Melanocyte of skin (primary cell): ENCODE measurements around the gene FMO2. TPM values are rescaled to one million over a fixed set of nuclear protein-coding genes. Genes with fewer than 3 reads are reported as not detected.

Experiments used
- small RNA-seq, 2 donors: library from RNA; depleted of rRNA; stranded (forward); fragments of <200 nt; gene quantifications; one replicate each; pipeline ENCODE3, GENCODE V24; 2012
- total RNA-seq, 2 donors: library from RNA; depleted of rRNA; stranded (reverse); fragments of >200 nt; gene quantifications; 2 replicates each; pipeline ENCODE4 v1.2.3, GENCODE V29; 2012

Gene FMO2
- total RNA-seq = not detected

GRCh38 chr1:171185091-171185490 lies at the start of gene FMO2:
TSS of gene FMO2 (plus strand) at chr1:171185300. CDS start at chr1:171185714, 414 bp downstream.

GRCh38 chr1:171248302-171248701 lies 63.2 kb downstream of the FMO2 start, which contains the start of gene FMO1:
TSS of gene FMO1 (plus strand) at chr1:171248494. CDS start at chr1:171258088, 9,594 bp downstream.

Small RNA genes lying within 50 kb of the gene (small RNA-seq; reads per million reads assigned to genes)
- gene RF00019 = 0 reads per million in 2 donors

Other genes starting within 250 kb of the FMO2 start
- under 1 TPM in 1 of 2 donors, not detected in 1; 0.34 TPM for gene MROH9, start 249.8 kb upstream of the FMO2 start, total RNA-seq
- not detected for gene FMO3, start 94.4 kb upstream of the FMO2 start, total RNA-seq
- gene FMO1, start 63.2 kb downstream of the FMO2 start, total RNA-seq = not detected
- 1 to 10 TPM; 4.3 to 4.5 TPM for gene FMO4, start 128.9 kb downstream of the FMO2 start, total RNA-seq